ENCODE results near the gene ZYG11B.
"Not testable (repeated sequence)": the region's sequence is repeated elsewhere in the genome, so short reads cannot be mapped to it uniquely, and the experiment has no call there.

DNA sequence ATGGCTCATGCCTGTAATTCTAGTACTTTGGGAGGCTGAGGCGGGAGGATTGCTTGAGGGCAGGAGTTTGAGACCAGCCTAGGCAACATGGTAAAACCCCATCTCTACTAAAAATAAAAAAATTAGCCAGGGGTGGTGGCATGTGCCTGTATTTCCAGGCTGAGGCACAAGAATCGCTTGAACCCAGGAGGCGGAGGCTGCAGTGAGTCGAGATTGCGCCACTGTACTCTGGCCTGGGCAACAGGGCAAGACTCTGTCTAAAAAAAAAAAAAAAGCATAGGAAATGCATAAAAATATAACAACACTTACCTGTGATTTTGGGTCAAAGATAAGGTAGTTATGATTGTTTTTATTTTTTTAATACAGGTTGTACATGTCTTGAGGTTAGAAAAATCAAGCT lies 94.6 kb downstream of the ZYG11B start:
- TF ChIP-seq, protein P1, sequence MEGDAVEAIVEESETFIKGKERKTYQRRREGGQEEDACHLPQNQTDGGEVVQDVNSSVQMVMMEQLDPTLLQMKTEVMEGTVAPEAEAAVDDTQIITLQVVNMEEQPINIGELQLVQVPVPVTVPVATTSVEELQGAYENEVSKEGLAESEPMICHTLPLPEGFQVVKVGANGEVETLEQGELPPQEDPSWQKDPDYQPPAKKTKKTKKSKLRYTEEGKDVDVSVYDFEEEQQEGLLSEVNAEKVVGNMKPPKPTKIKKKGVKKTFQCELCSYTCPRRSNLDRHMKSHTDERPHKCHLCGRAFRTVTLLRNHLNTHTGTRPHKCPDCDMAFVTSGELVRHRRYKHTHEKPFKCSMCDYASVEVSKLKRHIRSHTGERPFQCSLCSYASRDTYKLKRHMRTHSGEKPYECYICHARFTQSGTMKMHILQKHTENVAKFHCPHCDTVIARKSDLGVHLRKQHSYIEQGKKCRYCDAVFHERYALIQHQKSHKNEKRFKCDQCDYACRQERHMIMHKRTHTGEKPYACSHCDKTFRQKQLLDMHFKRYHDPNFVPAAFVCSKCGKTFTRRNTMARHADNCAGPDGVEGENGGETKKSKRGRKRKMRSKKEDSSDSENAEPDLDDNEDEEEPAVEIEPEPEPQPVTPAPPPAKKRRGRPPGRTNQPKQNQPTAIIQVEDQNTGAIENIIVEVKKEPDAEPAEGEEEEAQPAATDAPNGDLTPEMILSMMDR (IDR thresholded peaks at IDR 0.05; ENCODE audit: poor library complexity, severe bottlenecking), result not testable (repeated sequence)
- not testable (repeated sequence) for TF ChIP-seq REST (IDR thresholded peaks at IDR 0.05; ENCODE audit: borderline replicate concordance); RAD21 (conservative IDR thresholded peaks at IDR 0.05); EP300 (conservative IDR thresholded peaks at IDR 0.05; ENCODE audit: poor library complexity, severe bottlenecking); EZH2 (IDR thresholded peaks at IDR 0.05; ENCODE audit: borderline replicate concordance, insufficient read depth, low read length, poor library complexity, severe bottlenecking); POLR2AphosphoS5 (IDR thresholded peaks at IDR 0.05); SMC3 (conservative IDR thresholded peaks at IDR 0.05; ENCODE audit: poor library complexity); MXI1 (conservative IDR thresholded peaks at IDR 0.05; ENCODE audit: poor library complexity, severe bottlenecking)

Data from neural cell (in vitro differentiated cells).